Measurements from ENCODE around the gene PLEKHG5. TPM values are rescaled to one million over a fixed set of nuclear protein-coding genes. Genes with fewer than 3 reads are reported as not detected.

The PLEKHG5 gene
- total RNA-seq, 4 donors from 2014 or later = 5.8 to 12.0 (median 8.4) TPM

GRCh38 chr1:6510493-6510892 is 19.0 kb upstream of the PLEKHG5 start:
- no peaks in the 10 kb centered on the region for H3K9me3 ChIP-seq
- no peak for DNase-seq
- H3K4me3 ChIP-seq (replicated peaks in 1 of 3) = no peak overlapping the region
- TF ChIP-seq POLR2A (IDR thresholded peaks at IDR 0.05) (no peak), CTCF (IDR thresholded peaks at IDR 0.05) (no peak)
- 82 to 92% methylated on average over 2 to 6 of the region's 6 CpGs for WGBS, 2 donors
- no peaks in the 10 kb centered on the region for H3K27me3 ChIP-seq
- no peak overlapping the region for H3K27ac ChIP-seq
- no peaks in the 10 kb centered on the region for H3K36me3 ChIP-seq
- intact Hi-C loops (cut with DNase I) = no loop called here
- H3K4me1 ChIP-seq = no peaks in the 10 kb centered on the region

- no peaks in the 10 kb centered on the region for H3K9me3 ChIP-seq
- no peak for DNase-seq
- H3K4me3 ChIP-seq (replicated peaks in 1 of 3) = no peak overlapping the region
- intact Hi-C loops (cut with DNase I) = no loop called here
- no peaks in the 10 kb centered on the region for H3K4me1 ChIP-seq
- WGBS, 2 donors = 78 to 86% methylated on average over 3 to 9 of the region's 10 CpGs
- H3K27me3 ChIP-seq = no peaks in the 10 kb centered on the region
- no peak for TF ChIP-seq POLR2A (IDR thresholded peaks at IDR 0.05)
- TF ChIP-seq CTCF (IDR thresholded peaks at IDR 0.05) = no peak
- no peaks in the 10 kb centered on the region for H3K36me3 ChIP-seq
- no peak overlapping the region for H3K27ac ChIP-seq
Observed at GRCh38 chr1:6509919-6510291, 18.4 kb upstream of the PLEKHG5 start.

DNA sequence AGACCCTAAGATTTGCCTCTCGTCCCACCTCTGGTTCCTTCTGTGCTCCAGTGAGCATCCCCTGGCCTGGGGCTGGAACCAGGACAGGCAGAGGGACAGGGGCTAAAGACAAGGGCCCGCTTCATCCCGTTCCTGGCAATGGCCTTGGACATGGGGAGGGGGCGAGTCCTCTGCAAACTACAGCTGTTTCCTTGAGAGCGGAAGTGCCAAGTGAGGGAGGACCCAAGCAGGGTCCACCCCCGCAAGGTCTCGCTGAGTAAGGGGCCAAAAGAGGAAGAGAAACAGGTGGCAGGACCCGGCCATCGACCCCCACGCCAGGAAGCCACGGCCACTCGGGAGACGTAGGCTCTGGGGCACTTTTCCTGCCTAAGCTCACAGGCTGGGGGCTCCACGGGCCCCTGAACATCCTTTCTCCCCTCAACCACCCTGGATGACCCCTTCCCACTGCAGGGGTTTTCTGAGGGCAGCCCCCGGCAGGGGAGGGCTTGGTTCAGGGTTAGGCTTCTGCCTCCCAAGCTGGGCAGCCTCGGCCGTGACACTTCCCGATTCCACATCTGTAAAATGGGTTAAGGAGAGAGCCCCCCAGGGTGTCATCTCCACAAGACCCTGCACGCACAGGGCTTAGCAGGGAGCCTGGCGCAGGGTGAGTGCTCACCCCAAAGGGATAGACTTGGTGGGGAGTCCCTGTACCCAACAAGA is 17.9 kb upstream of the PLEKHG5 start:
- Histone ChIP-seq H3K27me3 (no peaks in the 10 kb centered on the region), H3K27ac (no peak overlapping the region), H3K4me1 (no peaks in the 10 kb centered on the region), H3K9me3 (no peaks in the 10 kb centered on the region), H3K4me3 (replicated peaks in 1 of 3) (no peak overlapping the region), H3K36me3 (no peaks in the 10 kb centered on the region)
- TF ChIP-seq CTCF (IDR thresholded peaks at IDR 0.05) = no peak
- TF ChIP-seq POLR2A (IDR thresholded peaks at IDR 0.05) = no peak
- 60 to 75% methylated on average over 1 to 12 of the region's 20 CpGs for WGBS, 2 donors
- intact Hi-C loops (cut with DNase I) = no loop called here
- no peak for DNase-seq

GRCh38 chr1:6508816-6509189 is 17.3 kb upstream of the PLEKHG5 start:
- 82 to 90% methylated on average over 5 to 7 of the region's 11 CpGs for WGBS, 2 donors
- DNase-seq = no peak
- no peaks in the 10 kb centered on the region for H3K9me3 ChIP-seq
- TF ChIP-seq CTCF (IDR thresholded peaks at IDR 0.05) = no peak
- no peak for TF ChIP-seq POLR2A (IDR thresholded peaks at IDR 0.05)
- no peaks in the 10 kb centered on the region for H3K4me1 ChIP-seq
- H3K27me3 ChIP-seq = no peaks in the 10 kb centered on the region
- no peak overlapping the region for H3K4me3 ChIP-seq (replicated peaks in 1 of 3)
- intact Hi-C loops (cut with DNase I) = no loop called here
- no peaks in the 10 kb centered on the region for H3K36me3 ChIP-seq
- no peak overlapping the region for H3K27ac ChIP-seq

- 80 to 86% methylated on average over 13 to 17 of the region's 18 CpGs for WGBS, 2 donors
- H3K36me3 ChIP-seq = no peaks in the 10 kb centered on the region
- TF ChIP-seq POLR2A (IDR thresholded peaks at IDR 0.05) = no peak
- TF ChIP-seq CTCF (IDR thresholded peaks at IDR 0.05) = no peak
- no peak overlapping the region for H3K4me3 ChIP-seq (replicated peaks in 1 of 3)
- H3K27ac ChIP-seq = no peak overlapping the region
- intact Hi-C loops (cut with DNase I) = no loop called here
- H3K9me3 ChIP-seq = no peaks in the 10 kb centered on the region
- DNase-seq = no peak
- no peaks in the 10 kb centered on the region for H3K27me3 ChIP-seq
- H3K4me1 ChIP-seq = no peaks in the 10 kb centered on the region
Observed at GRCh38 chr1:6508154-6508815, 16.8 kb upstream of the PLEKHG5 start.
